Measurements from ENCODE around the gene AGPS.
"Not testable (repeated sequence)": the region's sequence is repeated elsewhere in the genome, so short reads cannot be mapped to it uniquely, and the experiment has no call there.

Gene AGPS

DNA sequence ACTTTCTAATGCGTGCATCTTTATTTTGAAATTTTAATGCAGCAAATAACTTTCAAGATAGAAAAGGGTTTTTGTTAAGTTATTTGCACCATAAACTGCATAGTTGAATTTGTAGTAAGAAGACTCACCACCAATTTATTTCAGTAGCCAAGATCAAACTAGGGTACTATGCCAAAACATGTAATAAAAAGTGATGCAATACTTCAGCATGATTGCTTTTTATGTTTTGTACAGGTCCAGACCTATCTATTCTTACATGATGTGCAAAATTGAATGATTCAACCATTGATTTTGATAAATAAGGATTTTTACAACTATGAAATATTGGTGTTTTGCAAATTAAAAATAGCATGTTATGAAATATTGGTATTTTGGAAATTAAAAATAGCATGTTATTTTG, 26.7 kb downstream of the AGPS start:
- TF ChIP-seq, protein P1, sequence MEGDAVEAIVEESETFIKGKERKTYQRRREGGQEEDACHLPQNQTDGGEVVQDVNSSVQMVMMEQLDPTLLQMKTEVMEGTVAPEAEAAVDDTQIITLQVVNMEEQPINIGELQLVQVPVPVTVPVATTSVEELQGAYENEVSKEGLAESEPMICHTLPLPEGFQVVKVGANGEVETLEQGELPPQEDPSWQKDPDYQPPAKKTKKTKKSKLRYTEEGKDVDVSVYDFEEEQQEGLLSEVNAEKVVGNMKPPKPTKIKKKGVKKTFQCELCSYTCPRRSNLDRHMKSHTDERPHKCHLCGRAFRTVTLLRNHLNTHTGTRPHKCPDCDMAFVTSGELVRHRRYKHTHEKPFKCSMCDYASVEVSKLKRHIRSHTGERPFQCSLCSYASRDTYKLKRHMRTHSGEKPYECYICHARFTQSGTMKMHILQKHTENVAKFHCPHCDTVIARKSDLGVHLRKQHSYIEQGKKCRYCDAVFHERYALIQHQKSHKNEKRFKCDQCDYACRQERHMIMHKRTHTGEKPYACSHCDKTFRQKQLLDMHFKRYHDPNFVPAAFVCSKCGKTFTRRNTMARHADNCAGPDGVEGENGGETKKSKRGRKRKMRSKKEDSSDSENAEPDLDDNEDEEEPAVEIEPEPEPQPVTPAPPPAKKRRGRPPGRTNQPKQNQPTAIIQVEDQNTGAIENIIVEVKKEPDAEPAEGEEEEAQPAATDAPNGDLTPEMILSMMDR (IDR thresholded peaks at IDR 0.05; ENCODE audit: insufficient read depth, low read depth, low read length, missing control alignments): no peak
- DNase-seq (ENCODE audit: low read depth): peak; percentile 87
- no peak overlapping the region for H3K4me3 ChIP-seq (ENCODE audit: low read length)

DNA sequence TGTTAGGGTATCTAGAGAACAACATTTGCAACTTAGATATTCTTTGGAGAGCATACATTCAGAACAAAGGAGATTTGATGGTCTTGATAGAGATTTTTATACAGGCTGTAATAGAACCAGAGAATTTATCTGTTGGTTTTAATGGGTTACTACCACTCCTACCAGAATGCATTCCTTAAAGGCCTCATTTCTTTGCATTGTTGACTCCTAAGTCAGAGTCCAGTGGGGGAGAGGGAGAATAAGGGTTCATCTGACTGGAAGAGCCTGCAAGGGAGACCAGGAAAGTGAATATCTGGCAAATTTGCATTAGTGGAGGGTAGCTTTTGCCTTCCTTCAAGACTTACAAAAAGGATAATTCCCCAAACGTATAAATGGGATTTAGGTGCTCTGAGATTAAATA, 29.7 kb downstream of the AGPS start:
- H3K4me3 ChIP-seq (ENCODE audit: low read length): no peak overlapping the region
- TF ChIP-seq, protein P1 (IDR thresholded peaks at IDR 0.05; ENCODE audit: insufficient read depth, low read depth, low read length, missing control alignments): no peak
- DNase-seq (ENCODE audit: low read depth): no peak

DNA sequence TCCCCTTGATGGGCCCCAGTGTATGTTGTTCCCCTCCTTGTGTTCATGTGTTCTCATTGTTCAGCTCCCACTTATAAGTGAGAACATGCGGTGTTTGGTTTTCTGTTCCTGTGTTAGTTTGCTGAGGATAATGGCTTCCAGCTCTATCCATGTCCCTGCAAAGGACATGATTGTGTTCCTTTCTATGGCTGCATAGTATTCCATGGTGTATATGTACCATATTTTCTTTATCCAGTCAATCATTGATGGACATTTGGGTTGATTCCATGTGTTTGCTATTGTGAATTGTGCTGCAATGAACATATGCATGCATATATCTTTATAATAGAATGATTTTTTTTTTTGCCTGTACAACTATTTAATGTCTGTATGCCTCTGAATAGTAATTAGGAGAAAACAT, 31.5 kb downstream of the AGPS start:
- DNase-seq (ENCODE audit: low read depth); H3K4me3 ChIP-seq (ENCODE audit: low read length): not testable (repeated sequence)

DNA sequence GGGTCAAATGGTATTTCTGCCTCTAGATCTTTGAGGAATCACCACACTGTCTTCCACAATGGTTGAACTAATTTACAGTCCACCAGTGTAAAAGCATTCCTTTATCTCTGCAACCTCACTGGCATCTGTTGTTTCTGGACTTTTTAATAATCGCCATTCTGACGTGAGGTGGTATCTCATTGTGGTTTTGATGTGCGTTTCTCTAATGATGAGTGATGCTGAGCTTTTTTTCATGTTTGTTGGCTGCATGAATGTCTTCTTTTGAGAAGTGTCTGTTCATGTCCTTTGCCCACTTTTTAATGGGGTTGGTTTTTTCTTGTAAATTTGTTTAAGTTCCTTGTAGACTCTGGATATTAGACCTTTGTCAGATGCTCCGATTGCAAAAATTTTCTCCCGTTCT, 32.0 kb downstream of the AGPS start:
- DNase-seq (ENCODE audit: low read depth); H3K4me3 ChIP-seq (ENCODE audit: low read length): not testable (repeated sequence)

DNA sequence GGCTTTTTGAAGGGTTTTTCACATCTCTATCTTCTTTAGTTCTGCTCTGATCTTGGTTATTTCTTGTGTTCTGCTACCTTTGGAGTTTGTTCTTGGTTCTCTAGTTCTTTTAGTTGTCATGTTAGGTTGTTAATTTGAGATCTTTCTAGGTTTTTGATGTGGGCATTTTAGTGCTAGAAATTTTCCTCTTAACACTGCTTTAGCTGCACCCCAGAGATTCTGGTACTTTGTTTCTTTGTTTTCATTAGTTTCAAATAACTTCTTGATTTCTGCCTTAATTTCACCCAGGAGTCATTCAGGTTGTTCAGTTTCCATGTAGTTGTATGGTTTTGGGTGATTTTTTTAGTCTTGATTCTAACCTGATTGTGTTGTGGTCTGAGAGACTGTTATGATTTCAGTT, 34.7 kb downstream of the AGPS start:
- H3K4me3 ChIP-seq (ENCODE audit: low read length): no peak overlapping the region
- no peak for DNase-seq (ENCODE audit: low read depth)
- TF ChIP-seq, protein P1 (IDR thresholded peaks at IDR 0.05; ENCODE audit: insufficient read depth, low read depth, low read length, missing control alignments): no peak

DNA sequence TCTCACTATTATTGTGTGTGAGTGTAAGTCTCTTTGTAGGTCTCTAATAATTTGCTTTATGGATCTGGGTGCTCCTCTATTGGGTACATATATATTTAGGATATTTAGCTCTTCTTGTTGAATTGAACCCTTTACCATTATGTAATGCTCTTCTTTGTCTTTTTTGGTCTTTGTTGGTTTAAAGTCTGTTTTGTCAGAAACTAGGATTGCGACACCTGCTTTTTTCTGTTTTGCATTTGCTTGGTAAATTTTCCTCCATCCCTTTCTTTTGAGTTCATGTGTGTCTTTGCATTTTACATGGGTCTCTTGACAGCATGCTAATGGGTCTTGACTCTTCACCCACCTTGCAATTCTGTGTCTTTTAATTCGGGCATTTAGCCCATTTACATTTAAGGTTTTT, 35.4 kb downstream of the AGPS start:
- not testable (repeated sequence) for H3K4me3 ChIP-seq (ENCODE audit: low read length); DNase-seq (ENCODE audit: low read depth)

DNA sequence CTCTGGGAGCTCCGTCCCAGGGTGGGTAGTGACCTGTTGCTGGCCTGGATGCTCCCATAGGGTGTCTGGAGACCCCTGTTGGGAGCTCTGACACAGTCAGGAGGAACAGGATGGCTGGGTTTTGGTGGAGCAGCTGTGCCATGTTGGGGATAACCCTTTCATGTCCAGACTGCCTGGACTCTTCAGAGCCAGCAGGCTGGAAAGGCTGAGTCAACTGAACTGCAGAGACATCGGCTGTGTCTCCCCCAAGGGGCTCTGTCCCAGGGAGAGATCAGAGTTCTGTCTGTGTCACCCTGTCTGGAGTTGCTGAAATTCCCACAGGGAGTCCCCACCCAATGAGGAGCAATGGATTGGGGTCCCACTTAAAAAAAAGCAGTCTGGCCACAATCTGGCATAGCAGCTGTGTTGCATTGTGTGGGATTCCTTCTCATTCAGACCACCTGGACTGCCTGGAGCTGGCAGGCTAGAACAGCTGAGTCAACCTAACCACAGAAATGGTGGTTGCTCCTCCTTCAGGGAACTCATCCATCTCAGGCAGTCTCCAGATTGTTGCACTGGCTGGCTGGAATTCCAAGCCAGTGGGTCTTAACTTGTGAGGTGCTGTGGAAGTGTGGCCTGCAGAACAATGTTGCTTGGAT, 37.2 kb downstream of the AGPS start:
- TF ChIP-seq, protein P1 (IDR thresholded peaks at IDR 0.05; ENCODE audit: insufficient read depth, low read depth, low read length, missing control alignments): no peak
- H3K4me3 ChIP-seq (ENCODE audit: low read length): no peak overlapping the region
- DNase-seq (ENCODE audit: low read depth): peak; percentile 66

DNA sequence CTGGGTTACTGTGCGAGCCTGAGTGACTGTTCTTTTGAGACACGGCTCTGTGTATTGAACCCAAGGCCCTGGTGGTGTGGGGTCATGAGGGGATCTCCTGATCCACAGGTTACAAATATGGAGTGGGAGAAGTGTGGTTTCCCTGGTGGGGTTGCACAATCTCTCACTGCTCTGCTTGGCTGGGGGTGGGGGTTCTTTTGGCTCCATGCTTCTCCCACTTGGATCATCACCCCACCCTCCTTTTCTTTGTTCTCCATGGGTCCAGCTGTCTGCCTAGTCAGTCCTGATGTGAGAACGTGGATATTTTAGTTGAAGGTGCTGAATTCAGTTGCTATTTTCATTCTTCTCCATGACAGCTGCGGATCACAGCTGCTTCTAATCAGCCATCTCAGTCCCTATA, 37.8 kb downstream of the AGPS start:
- no peak for DNase-seq (ENCODE audit: low read depth)
- TF ChIP-seq, protein P1 (IDR thresholded peaks at IDR 0.05; ENCODE audit: insufficient read depth, low read depth, low read length, missing control alignments): no peak

DNA sequence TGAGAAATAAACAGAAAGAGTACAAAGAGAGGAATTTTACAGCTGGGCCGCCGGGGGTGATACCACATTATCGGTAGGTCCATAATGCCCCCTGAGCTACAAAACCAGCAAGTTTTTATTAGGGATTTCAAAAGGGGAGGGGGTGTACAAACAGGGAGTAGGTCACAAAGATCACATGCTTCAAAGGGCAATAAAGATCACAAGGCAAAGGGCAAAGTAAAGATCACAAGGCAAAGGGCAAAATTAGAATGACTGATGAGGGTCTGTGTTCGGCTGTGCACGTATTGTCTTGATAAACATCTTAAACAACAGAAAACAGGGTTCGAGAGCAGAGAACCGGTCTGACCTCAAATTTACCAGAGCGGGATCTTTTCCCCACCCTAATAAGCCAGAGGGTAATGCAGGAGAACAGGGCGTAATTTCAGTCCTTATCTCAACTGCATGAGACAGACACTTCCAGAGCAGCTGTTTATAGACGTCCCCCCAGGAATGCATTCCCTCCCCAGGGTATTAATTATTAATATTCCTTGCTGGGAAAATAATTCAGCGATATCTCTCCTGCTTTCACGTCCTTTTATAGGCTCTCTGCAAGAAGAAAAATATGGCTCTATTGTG, 38.6 kb downstream of the AGPS start:
- H3K4me3 ChIP-seq (ENCODE audit: low read length); DNase-seq (ENCODE audit: low read depth): not testable (repeated sequence)

More for the DNA sequence above, 37.8 kb downstream of the AGPS start:
- H3K4me3 ChIP-seq (ENCODE audit: low read length): no peak overlapping the region
